Measurements from ENCODE around the gene CCDC28B. TPM values are rescaled to one million over a fixed set of nuclear protein-coding genes. Genes with fewer than 3 reads are reported as not detected.

CCDC28B gene
- total RNA-seq, 1 experiment from 2014 or later, result 57.8 TPM

DNA sequence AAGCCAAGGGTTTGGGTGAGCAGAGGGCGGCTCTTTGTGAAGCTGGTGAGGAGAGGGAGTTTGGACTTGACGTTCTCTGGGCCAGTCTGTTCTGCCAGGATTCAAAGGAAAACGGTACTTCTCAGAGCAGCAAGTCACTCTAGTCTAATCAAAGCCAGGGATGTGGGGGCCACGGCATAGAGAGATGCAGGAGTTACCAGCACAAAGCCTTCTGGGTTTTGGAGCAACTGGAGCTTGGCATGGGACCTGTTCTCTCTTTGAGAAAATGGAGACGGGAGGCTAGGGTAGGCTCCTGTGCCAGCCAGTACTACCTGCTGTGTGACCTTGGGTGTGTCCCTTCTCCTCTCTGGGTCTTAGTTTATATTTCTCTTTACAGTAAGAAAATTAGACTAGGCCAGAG is 18.8 kb upstream of the CCDC28B start:
- no peak for DNase-seq
- no peak overlapping the region for H3K4me3 ChIP-seq (ENCODE audit: insufficient read depth, low read depth, low read length)
- H3K27me3 ChIP-seq (ENCODE audit: control insufficient read depth, insufficient read depth, low read length), result no peaks in the 10 kb centered on the region
- peaks cover 23% of the 10 kb centered on the region for H3K36me3 ChIP-seq (replicated peaks; ENCODE audit: control insufficient read depth, insufficient read depth, low read length)

DNA sequence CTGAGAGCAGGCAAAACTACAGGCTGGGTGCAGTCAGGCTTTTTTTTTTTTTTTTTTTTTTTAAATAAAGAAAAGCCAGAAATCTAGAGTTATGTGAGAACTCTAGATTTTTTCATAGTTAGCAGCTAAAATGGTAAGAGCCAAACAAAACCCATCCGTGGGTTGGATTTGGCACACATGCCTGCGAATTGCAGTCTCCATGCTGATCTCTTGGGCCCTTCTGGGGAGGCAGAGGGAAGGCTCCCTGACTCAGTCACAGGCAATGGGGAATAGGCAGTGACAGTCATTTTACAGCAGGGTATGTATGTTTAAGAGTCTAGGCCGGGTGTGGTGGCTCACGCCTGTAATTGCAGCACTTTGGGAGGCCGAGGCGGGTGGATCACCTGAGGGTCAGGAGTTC is 18.3 kb upstream of the CCDC28B start:
- DNase-seq, result no peak
- H3K27me3 ChIP-seq (ENCODE audit: control insufficient read depth, insufficient read depth, low read length), result no peaks in the 10 kb centered on the region
- H3K36me3 ChIP-seq (replicated peaks; ENCODE audit: control insufficient read depth, insufficient read depth, low read length), result peaks cover 26% of the 10 kb centered on the region
- no peak overlapping the region for H3K4me3 ChIP-seq (ENCODE audit: insufficient read depth, low read depth, low read length)

DNA sequence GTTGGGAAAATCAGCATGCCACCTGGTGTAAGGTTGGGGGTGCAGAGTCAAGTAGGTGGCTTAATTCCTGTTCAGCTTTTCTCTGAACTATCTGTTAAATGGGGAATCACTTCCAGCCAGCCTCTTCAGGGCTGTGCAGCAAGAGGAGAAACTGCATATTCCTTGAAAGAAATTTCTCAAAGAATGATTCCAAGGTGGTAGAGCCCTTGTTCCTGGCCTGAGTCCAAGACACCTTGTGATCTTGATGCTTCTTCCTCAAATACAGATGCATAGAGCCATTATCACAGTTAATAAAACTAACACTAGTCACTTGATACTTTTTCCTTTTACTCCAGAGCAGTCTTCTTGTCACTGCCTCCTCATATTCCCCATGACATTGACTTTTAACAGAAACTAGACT is 15.7 kb upstream of the CCDC28B start:
- DNase-seq, result no peak
- H3K36me3 ChIP-seq (replicated peaks; ENCODE audit: control insufficient read depth, insufficient read depth, low read length), result peaks cover 44% of the 10 kb centered on the region
- no peak overlapping the region for H3K4me3 ChIP-seq (ENCODE audit: insufficient read depth, low read depth, low read length)
- no peaks in the 10 kb centered on the region for H3K27me3 ChIP-seq (ENCODE audit: control insufficient read depth, insufficient read depth, low read length)

DNA sequence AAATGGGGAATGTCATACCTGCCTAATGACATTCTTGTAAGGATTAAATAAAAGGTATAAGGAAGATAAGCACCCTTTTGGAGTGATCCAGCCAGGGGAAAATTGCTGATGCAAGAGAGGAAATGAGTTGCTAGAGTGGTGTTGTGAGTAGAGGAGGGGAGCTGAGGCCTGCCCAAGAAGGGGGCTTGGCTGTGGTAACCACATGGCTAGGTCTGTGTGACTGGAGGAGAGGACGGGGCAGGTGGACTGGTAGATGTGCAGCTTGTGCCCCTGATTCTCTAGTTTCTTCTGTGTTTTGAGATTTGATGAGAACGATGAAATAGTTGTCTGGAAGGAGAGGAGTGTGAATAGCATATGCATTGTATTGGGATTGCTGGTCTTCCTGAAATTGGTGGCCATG is 14.3 kb upstream of the CCDC28B start:
- DNase-seq, result no peak
- Histone ChIP-seq H3K4me3 (ENCODE audit: insufficient read depth, low read depth, low read length) (no peak overlapping the region), H3K27me3 (ENCODE audit: control insufficient read depth, insufficient read depth, low read length) (no peaks in the 10 kb centered on the region), H3K36me3 (replicated peaks; ENCODE audit: control insufficient read depth, insufficient read depth, low read length) (peaks cover 54% of the 10 kb centered on the region)

GRCh38 chr1:32186491-32186890 is 13.9 kb upstream of the CCDC28B start:
- Histone ChIP-seq H3K27me3 (ENCODE audit: control insufficient read depth, insufficient read depth, low read length) (no peaks in the 10 kb centered on the region), H3K4me3 (ENCODE audit: insufficient read depth, low read depth, low read length) (no peak overlapping the region), H3K36me3 (replicated peaks; ENCODE audit: control insufficient read depth, insufficient read depth, low read length) (peaks cover 54% of the 10 kb centered on the region)
- DNase-seq, result no peak

- no peak overlapping the region for H3K4me3 ChIP-seq (ENCODE audit: insufficient read depth, low read depth, low read length)
- H3K36me3 ChIP-seq (replicated peaks; ENCODE audit: control insufficient read depth, insufficient read depth, low read length), result peaks cover 62% of the 10 kb centered on the region
- H3K27me3 ChIP-seq (ENCODE audit: control insufficient read depth, insufficient read depth, low read length), result no peaks in the 10 kb centered on the region
- DNase-seq, result peak; percentile 20
Measured at GRCh38 chr1:32187850-32188249, 12.5 kb upstream of the CCDC28B start.

GRCh38 chr1:32192220-32192948 is 8.0 kb upstream of the CCDC28B start:
- no peak for DNase-seq
- no peaks in the 10 kb centered on the region for H3K27me3 ChIP-seq (ENCODE audit: control insufficient read depth, insufficient read depth, low read length)
- H3K36me3 ChIP-seq (replicated peaks; ENCODE audit: control insufficient read depth, insufficient read depth, low read length), result peaks cover 75% of the 10 kb centered on the region
- H3K4me3 ChIP-seq (ENCODE audit: insufficient read depth, low read depth, low read length), result no peak overlapping the region

- peak; percentile 22 for DNase-seq
- Histone ChIP-seq H3K36me3 (replicated peaks; ENCODE audit: control insufficient read depth, insufficient read depth, low read length) (peaks cover 57% of the 10 kb centered on the region), H3K4me3 (ENCODE audit: insufficient read depth, low read depth, low read length) (no peak overlapping the region), H3K27me3 (ENCODE audit: control insufficient read depth, insufficient read depth, low read length) (no peaks in the 10 kb centered on the region)
Measured at GRCh38 chr1:32194984-32195383, 5.4 kb upstream of the CCDC28B start.

DNA sequence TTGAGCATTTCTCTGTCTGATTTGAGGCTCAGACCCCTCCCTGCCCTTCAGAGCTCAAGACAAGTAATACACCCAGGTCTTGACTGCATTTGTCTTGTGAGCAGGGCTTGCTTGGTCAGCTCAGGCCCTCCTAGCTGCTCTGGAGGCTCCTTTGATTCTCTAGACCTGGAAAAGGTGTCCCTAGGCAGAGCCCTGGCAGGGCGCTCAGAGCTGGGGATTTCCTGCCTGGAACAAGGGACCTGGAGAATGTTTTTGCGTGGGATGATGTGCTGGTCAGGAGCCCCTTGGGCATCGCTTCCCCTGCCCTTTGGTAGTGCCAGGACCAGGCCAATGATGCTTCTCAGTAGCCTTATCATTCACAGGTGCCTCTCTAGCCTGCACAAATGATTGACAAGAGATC is 4.9 kb upstream of the CCDC28B start:
- no peak overlapping the region for H3K4me3 ChIP-seq (ENCODE audit: insufficient read depth, low read depth, low read length)
- peaks cover 52% of the 10 kb centered on the region for H3K36me3 ChIP-seq (replicated peaks; ENCODE audit: control insufficient read depth, insufficient read depth, low read length)
- no peaks in the 10 kb centered on the region for H3K27me3 ChIP-seq (ENCODE audit: control insufficient read depth, insufficient read depth, low read length)
- no peak for DNase-seq

GRCh38 chr1:32195972-32196823 is 4.2 kb upstream of the CCDC28B start:
- Histone ChIP-seq H3K4me3 (ENCODE audit: insufficient read depth, low read depth, low read length) (no peak overlapping the region), H3K36me3 (replicated peaks; ENCODE audit: control insufficient read depth, insufficient read depth, low read length) (peaks cover 49% of the 10 kb centered on the region), H3K27me3 (ENCODE audit: control insufficient read depth, insufficient read depth, low read length) (no peaks in the 10 kb centered on the region)
- no peak for DNase-seq

DNA sequence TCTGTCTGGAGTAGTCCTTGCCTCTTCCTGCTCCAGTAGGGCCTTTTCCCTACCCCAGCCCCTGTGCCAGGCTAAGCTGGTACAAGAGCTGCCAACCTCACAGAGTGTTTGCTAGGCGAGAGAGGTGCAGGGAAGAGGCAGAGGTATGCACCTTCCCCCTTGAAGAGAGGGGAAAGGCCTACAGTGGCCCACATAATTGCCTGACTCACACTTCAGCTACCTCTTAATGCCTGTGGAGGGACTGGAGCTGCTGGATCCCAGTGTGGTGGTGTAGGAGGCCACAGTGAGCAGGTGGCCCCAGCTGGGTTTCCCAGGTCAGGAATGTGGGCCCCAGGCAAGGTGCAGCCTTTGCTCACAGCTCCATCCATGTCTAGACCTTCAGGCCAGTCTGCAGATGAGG is 3.3 kb upstream of the CCDC28B start:
- Histone ChIP-seq H3K27me3 (ENCODE audit: control insufficient read depth, insufficient read depth, low read length) (no peaks in the 10 kb centered on the region), H3K4me3 (ENCODE audit: insufficient read depth, low read depth, low read length) (no peak overlapping the region), H3K36me3 (replicated peaks; ENCODE audit: control insufficient read depth, insufficient read depth, low read length) (peaks cover 43% of the 10 kb centered on the region)
- no peak for DNase-seq

DNA sequence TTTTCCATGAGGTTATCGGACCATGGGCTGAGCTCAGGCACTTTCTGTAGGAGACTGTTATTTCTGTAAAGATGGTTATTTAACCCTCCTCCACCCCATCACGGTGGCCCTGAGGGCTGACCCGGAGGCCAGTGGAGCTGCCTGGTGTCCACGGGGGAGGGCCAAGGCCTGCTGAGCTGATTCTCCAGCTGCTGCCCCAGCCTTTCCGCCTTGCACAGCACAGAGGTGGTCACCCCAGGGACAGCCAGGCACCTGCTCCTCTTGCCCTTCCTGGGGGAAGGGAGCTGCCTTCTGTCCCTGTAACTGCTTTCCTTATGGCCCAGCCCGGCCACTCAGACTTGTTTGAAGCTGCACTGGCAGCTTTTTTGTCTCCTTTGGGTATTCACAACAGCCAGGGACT is 2.6 kb upstream of the CCDC28B start:
- DNase-seq, result no peak
- Histone ChIP-seq H3K27me3 (ENCODE audit: control insufficient read depth, insufficient read depth, low read length) (no peaks in the 10 kb centered on the region), H3K4me3 (ENCODE audit: insufficient read depth, low read depth, low read length) (no peak overlapping the region), H3K36me3 (replicated peaks; ENCODE audit: control insufficient read depth, insufficient read depth, low read length) (peaks cover 35% of the 10 kb centered on the region)

DNA sequence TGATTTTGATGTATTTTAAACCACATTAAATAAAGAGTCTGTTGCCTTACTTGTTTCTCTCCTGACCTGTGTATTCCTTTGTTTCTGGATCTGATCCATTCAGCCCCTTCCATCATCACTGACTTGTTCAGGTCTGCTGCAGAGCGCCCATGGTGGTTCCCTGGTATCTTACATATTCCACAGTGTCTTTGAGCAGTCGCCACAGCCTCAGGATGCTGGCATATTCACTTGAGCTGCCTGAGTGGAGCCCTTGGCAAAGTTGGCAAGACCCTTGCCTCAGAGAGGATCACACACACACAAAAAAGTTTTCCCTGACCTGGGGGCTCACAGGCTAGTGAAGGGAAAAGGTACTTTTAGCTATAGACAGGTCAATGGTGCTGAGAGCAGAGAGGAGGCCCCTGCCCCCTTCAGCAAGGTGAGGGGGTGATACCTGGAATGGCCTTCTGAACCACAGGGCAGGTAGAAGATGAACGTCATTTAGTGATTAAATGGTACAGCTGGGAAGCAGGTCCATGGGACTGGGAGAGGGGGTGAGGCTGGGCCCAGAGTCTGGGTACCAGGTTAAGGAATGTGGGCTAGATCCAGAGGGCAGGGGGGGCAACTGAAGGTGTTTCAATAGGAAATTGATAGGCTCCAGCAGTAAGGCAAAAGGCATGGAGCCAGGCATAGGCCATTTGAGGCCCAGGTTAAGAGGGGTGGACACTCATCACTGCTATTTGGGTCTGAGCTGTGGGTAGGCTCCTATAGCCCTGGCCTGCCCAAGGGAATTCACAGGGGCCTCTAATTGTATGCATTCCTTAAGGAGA is 2.0 kb upstream of the CCDC28B start:
- no peak for DNase-seq
- peaks cover 30% of the 10 kb centered on the region for H3K36me3 ChIP-seq (replicated peaks; ENCODE audit: control insufficient read depth, insufficient read depth, low read length)
- no peak overlapping the region for H3K4me3 ChIP-seq (ENCODE audit: insufficient read depth, low read depth, low read length)
- H3K27me3 ChIP-seq (ENCODE audit: control insufficient read depth, insufficient read depth, low read length), result no peaks in the 10 kb centered on the region

GRCh38 chr1:32199043-32199716 is 1.2 kb upstream of the CCDC28B start:
- peaks cover 25% of the 10 kb centered on the region for H3K36me3 ChIP-seq (replicated peaks; ENCODE audit: control insufficient read depth, insufficient read depth, low read length)
- H3K4me3 ChIP-seq (ENCODE audit: insufficient read depth, low read depth, low read length), result no peak overlapping the region
- DNase-seq, result no peak
- no peaks in the 10 kb centered on the region for H3K27me3 ChIP-seq (ENCODE audit: control insufficient read depth, insufficient read depth, low read length)

All from H7 (cell line).